ENCODE measurements around the gene GPRC5C. TPM values are rescaled to one million over a fixed set of nuclear protein-coding genes. Genes with fewer than 3 reads are reported as not detected.

The GPRC5C gene
- total RNA-seq, 1 donor from 2014 or later: 2.3 TPM

DNA sequence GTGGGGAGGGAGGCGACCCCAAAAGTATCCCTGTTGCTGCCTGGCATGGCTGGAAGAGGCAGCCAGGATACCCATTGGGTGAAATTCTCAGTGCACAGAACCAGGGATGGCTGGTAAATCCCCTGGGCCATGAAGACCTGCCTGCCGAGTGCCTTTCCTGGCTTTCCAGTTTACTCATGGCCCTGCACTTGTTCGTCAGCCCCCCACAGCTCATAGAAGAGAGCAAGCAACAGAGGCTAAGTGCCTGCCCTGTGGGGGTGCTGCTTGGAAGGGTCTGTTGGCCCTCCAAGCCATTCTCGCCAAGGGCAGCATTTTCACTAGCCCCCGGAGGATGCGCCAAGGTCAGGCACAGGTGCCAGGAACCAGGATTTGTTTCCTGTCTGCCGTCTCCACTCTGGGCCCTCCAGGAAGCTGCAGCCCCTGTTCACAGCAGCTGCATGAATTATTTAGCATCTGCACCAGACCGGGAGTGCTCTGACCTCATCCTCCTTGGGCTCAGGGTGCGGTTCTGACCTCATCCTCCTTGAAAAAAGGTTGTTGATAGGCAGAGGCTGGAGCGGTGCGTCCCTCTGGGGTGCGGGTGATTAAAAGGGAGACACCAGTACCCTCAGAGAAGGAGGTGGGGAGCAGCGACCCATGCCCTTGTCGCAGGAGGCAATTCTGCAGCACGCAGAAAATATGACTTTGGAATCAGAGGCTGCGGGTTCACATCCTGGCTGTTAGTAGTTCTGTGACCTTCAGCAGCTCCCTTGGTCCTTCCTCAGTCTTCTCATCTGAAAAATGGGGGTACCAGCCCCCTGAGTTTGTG, 20.3 kb downstream of the GPRC5C start:
- no peak for DNase-seq (ENCODE audit: low read depth in 2 of 2)

- DNase-seq (ENCODE audit: low read depth in 2 of 2): no peak
Observed at GRCh38 chr17:74452841-74453661, 21.2 kb downstream of the GPRC5C start.

GRCh38 chr17:74453665-74454196, 21.8 kb downstream of the GPRC5C start:
- no peak for DNase-seq (ENCODE audit: low read depth in 2 of 2)

- peak; percentile 42 to 72 for DNase-seq (ENCODE audit: low read depth in 2 of 2)
Observed at GRCh38 chr17:74454197-74455024, 22.5 kb downstream of the GPRC5C start.

DNA sequence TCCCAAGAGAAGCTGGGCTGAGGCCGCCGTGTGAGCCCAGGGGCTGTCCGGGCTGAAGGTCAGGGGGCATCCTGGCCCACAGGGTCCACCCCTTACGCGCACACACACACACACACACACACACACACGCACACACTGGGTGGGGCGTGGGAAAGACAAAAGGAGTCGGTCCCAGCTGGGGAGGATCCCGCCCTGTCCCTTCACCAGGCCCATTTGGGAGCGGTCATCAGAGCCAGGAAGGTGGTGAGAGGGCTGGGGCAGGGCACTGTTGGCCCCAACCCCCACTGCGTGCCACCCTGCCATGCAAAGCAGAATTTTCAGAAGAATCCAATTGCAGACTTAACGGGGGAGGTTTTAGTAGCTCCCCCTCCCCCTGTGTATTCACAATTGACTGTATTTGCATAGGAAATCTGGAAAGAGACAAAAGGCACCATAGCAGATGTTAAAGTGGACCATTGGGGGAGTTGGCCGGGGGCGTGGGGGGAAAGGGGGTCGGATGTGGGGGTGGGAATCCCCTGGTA, 23.2 kb downstream of the GPRC5C start:
- no peak for DNase-seq (ENCODE audit: low read depth in 2 of 2)

DNA sequence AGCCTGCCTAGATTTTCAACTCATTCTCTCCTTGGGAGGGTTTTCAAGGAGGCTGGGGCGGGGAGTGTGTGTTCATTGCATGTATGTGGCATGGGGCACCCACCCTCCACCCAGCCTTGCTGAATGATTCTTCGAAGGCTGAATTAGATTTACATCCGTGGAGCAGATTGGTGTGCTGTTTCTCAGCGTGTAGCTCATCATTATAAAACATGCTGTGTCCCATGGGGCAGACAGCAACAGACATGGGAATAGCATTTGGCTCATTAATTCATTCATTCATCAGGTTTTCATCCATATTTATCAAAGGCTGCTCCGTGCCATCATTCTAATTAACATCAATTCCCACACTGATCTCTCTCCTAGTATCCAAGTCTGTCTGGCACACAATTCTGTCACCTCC, 23.9 kb downstream of the GPRC5C start:
- no peak for DNase-seq (ENCODE audit: low read depth in 2 of 2)

- peak; percentile 36 to 60 for DNase-seq (ENCODE audit: low read depth in 2 of 2)
Observed at GRCh38 chr17:74457146-74457819, 25.4 kb downstream of the GPRC5C start.

- no peak for DNase-seq (ENCODE audit: low read depth in 2 of 2)
Observed at GRCh38 chr17:74457820-74458166, 25.9 kb downstream of the GPRC5C start.

DNA sequence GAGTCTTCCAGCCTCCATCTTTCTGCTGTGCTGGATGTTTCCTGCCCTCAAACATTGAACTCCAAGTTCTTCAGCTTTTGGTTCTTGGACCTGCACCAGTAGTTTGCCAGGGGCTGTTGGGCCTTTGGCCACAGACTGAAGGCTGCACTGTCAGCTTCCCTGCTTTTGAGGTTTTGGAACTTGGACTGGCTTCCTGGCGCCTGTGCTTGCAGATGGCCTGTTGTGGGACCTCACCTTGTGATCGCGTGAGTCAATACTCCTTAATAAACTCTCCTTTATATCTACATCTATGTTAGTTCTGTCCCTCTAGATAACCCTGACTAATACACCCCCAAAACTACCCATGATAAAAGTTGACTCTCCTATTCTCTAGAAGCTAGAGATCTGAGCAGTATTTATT, 26.9 kb downstream of the GPRC5C start:
- DNase-seq (ENCODE audit: low read depth in 2 of 2): no peak

DNA sequence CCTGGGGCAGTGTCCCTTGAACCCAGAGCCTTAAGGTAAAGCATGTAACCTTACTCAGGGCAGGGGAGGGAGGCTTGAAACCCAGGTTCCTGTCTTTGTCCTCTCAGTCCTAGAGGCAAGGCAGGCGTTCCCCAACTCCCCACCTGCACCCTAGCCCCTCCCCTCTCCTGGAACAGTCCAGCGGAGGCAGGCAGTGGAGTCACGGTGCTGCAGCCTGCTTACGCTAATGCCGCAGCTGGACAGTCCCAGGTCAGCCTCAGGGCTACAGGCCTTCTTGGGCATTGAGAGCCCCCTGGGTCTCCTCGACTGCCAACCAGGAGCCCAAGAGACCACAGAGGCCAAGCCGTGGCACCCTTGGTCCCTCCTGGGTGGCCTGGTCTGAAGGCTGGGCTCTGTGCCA, 27.7 kb downstream of the GPRC5C start:
- DNase-seq (ENCODE audit: low read depth in 2 of 2): no peak

DNA sequence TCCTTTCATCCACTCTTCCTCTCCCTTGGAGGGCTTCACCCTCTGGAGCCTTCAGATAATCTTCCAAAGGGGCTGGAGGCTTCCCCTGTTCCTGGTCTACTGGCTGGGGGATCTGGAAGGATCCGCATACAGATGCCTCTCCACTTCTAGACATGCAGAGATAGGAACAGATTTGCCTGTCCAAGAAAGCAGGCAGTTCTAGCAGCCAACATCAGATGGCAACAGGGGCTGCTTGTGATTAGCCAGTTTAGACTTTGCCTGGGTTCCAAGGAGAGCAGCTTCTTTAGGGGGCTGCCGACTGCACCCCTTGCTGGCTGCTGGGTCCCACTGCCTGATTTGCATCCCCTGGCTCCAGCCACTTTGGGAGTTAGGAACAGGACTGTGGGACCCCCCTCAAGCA, 28.4 kb downstream of the GPRC5C start:
- no peak for DNase-seq (ENCODE audit: low read depth in 2 of 2)

- no peak for DNase-seq (ENCODE audit: low read depth in 2 of 2)
Observed at GRCh38 chr17:74460996-74461395, 29.1 kb downstream of the GPRC5C start.

- no peak for DNase-seq (ENCODE audit: low read depth in 2 of 2)
Observed at GRCh38 chr17:74461611-74462010, 29.7 kb downstream of the GPRC5C start.

- DNase-seq (ENCODE audit: low read depth in 2 of 2): no peak
Observed at GRCh38 chr17:74464730-74465377, 33.0 kb downstream of the GPRC5C start.

DNA sequence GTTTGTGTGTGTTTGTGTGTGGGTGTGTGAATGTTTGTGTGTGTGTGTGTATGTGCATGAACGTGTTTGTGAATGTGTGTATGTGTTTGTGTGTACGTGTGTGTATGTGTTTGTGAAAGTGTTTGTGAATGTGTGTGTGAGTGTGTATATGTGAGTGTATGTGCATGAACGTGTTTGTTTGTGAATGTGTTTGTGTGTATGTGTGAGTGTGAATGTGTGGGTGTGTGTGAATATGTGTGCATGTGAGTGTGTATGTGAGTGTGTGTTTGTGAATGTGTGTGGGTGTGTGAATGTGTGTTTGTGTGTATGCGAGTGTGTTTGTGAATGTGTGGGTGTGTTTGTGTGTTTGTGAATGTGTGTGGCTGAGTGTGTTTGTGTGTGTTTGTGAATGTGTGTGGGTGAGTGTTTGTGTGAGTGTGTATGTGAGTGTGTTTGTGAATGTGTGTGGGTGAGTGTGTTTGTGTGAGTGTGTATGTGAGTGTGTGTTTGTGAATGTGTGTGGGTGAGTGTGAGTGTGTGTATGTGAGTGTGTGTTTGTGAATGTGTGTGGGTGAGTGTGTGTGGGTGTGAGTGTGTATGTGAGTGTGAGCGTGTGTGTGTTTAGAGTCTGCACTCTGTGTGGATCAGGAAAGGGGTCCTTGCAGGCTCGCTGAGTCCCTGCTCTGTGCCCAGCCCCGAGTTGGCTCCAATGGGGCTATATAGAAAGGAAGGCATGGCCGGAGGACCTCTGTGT, 33.7 kb downstream of the GPRC5C start:
- DNase-seq (ENCODE audit: low read depth in 2 of 2): no peak

GRCh38 chr17:74466111-74466827, 34.4 kb downstream of the GPRC5C start, which contains the start of gene CD300A:
CD300A (plus strand) TSS chr17:74466634; CDS start chr17:74466704, 70 bp downstream.
- DNase-seq (ENCODE audit: low read depth in 2 of 2): no peak

- no peak for DNase-seq (ENCODE audit: low read depth in 2 of 2)
Observed at GRCh38 chr17:74466828-74467184, 34.9 kb downstream of the GPRC5C start.

DNA sequence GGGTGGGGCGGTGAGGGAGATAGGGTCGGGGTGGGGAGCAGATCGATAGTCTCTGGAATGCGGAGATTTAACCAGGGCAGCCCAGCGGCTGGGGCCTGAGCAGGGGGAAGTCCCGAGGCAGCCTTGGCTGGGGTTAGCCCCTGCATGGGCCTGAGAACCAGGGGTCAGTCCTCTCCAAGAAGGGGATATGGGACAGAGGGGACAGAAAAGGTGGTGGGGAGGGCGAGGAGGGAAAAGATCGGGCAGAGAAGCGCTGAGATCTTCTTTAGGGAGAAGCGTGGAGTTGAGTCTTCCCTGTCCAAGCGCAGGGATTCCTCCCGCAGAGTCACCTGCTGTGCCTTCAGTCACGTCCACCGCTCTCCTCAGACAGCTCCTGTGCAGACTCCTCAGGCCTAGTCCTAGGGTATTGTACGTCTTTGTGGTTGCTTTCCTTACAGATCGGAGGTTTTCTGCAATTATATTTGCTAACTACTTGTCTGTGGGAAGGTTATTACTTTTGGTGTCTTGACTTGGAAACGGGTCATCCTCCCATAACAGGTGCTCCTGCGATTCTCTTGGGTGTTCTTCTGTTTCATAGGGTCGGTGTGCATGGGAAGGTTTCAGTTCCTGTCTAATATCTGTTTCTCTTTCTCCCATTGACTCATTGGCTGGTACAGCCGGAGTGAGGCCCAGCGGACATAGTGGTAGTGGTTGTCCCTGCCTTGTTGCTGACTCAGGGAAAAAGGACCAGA, 35.5 kb downstream of the GPRC5C start:
- DNase-seq (ENCODE audit: low read depth in 2 of 2): no peak

Measured in dermis microvascular lymphatic vessel endothelial cell (primary cell).